ENCODE results near the gene IGF2BP1. TPM values are rescaled to one million over a fixed set of nuclear protein-coding genes. Genes with fewer than 3 reads are reported as not detected.
"Not testable (repeated sequence)": the region's sequence is repeated elsewhere in the genome, so short reads cannot be mapped to it uniquely, and the experiment has no call there.

The IGF2BP1 gene
- total RNA-seq, 1 donor from 2014 or later, result 21.9 TPM

DNA sequence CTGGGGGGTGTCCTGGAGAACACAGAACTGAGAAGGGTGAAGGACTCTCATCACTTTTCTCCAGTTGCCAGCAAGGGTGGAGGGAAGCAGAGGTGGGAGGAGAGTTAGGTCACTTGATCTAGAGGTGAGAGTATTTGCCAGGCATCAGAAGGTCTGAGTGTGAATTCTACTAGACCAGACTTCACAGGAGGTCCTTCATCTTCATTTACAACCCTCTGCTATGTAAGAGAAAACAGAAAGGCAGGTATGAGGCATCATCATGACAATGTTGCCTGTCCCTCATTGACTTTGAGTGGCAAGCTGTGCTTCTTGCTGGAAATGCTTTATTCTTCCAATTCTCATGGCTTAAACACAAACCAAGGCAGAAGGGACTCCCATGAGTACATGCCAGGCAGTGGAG lies 89.5 kb downstream of the IGF2BP1 start:
- no peak for DNase-seq (ENCODE audit: extremely low read depth, low read depth, low spot score)

- DNase-seq (ENCODE audit: extremely low read depth, low read depth, low spot score), result no peak
Observed at GRCh38 chr17:49089094-49089493, 91.9 kb downstream of the IGF2BP1 start.

DNA sequence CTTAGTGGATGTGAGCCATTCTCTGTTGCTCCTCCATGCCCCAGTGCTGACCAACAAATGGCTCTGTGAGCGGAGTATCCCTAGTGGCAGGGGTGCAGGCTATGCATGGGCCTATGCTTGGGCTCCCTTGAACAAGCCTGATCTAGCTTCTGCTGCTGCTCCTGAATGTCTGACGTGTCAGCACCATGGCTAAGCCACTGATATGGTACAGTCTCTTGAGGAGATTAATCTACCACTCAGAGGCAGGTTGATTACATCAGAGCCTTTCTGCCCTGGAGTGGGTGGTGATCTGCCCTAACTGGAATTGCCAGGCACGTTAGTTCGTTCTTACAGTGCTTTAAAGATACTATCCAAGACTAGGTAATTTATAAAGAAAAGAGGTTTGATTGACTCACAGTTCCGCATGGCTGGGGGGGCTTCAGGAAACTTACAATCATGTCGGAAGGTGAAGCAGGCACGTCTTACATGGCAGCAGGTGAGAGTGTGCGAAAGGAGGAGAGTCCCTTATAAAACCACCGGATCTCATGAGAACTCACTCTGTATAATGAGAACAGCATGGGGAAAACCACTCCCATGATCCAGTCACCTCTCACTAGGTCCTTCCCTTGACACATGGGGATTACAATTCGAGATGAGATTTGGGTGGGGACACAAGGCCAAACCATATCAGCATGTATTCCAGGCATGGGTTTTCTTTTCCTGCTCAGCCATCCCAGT lies 93.9 kb downstream of the IGF2BP1 start:
- no peak for DNase-seq (ENCODE audit: extremely low read depth, low read depth, low spot score)

DNA sequence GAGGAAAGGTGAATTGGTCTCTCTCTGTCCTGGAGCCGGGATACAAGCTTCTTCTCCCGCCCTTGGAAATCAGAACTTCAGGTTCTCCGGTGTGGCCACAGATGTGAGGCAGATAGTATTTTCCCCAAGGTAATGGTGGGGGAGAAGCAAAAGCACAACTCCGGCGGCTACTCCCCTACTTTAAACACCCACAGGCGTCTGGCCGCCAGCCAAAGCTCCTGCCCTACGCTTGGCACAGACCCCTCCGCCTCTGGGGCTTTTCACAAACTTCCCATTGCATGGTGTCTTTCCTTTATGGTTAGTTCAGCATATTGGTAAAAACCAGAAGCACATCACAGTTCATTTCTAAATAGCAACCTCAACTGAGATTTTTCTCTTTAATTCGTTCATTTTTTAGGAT lies 95.9 kb downstream of the IGF2BP1 start:
- no peak for DNase-seq (ENCODE audit: extremely low read depth, low read depth, low spot score)

- DNase-seq (ENCODE audit: extremely low read depth, low read depth, low spot score), result no peak
Observed at GRCh38 chr17:49100601-49101000, 103.4 kb downstream of the IGF2BP1 start.

DNA sequence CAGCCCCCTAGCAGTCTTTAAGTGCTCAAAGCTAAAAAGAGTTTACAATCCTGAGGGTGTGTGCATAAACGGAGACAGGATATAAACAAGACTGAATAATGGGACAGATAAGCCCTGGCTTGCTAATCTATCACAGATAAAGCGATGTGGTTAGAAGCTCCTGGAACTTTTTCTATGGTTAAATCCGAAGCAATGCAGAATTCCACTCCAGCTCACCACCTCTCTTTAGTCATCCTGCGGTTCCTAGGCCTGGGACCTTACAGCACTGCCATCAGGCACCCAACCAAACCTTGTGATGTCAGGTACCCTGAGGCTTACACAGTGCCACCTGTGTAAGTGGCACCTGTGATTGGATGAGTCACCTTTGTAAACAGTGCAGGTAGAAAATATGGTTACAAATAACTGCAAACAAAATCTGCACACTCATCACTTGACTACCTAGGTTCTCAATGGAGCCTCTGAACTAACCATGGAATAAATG lies 103.9 kb downstream of the IGF2BP1 start:
- DNase-seq (ENCODE audit: extremely low read depth, low read depth, low spot score), result no peak

GRCh38 chr17:49103360-49103759 lies 106.2 kb downstream of the IGF2BP1 start:
- DNase-seq (ENCODE audit: extremely low read depth, low read depth, low spot score), result not testable (repeated sequence)

DNA sequence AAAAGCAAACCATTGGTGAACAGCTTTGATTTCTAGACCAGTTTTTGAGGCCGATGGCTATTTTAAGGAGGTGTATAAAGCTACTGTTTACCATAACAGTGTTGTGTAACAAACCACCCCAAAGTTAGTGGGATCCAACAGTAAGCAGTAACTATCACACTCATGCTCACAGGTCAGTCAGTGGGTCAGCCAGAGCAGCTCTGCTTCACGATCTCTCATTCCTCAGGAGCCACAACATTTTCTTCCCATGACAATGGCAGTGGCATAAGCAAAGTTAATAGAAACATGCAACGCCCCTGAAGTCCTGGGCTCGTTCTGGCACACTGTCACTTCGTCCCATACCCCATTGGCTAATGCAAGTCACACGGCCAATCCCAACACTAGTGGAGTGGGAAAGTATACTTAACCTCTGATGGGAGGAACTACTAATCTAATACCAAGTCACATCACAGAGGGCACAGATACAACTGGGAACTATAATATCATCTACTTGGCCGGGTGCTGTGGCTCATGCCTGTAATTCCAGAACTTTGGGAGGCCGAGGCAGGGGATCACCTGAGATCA lies 107.4 kb downstream of the IGF2BP1 start:
- no peak for DNase-seq (ENCODE audit: extremely low read depth, low read depth, low spot score)

Other genes starting within 250 kb of the IGF2BP1 start
- gene TTLL6, start 180.2 kb upstream of the IGF2BP1 start, total RNA-seq, result not detected in 2 replicates
- 44.4 and 55.5 TPM in 2 replicates for gene CALCOCO2, start 166.3 kb upstream of the IGF2BP1 start, total RNA-seq
- gene ATP5MC1, start 104.6 kb upstream of the IGF2BP1 start, total RNA-seq, result 81.3 and 127 TPM in 2 replicates
- 95.8 and 111 TPM in 2 replicates for gene UBE2Z, start 89.0 kb upstream of the IGF2BP1 start, total RNA-seq
- gene SNF8, start 52.5 kb upstream of the IGF2BP1 start, total RNA-seq, result 95.3 and 138 TPM in 2 replicates
- not detected in 2 replicates for gene GIP, start 28.8 kb upstream of the IGF2BP1 start, total RNA-seq
- gene B4GALNT2, start 135.4 kb downstream of the IGF2BP1 start, total RNA-seq, result not detected in 2 replicates
- gene GNGT2, start 213.2 kb downstream of the IGF2BP1 start, total RNA-seq, result 1.4 and 2.9 TPM in 2 replicates
- gene ABI3, start 213.3 kb downstream of the IGF2BP1 start, total RNA-seq, result 22.3 and 26.2 TPM in 2 replicates
- 0.10 TPM in 1 of 2 replicates, not detected in the other for gene PHOSPHO1, start 233.4 kb downstream of the IGF2BP1 start, total RNA-seq